Hippocampal formation (tissue), 2 donors: Measurements from ENCODE around the gene KRTDAP.
"Not testable (repeated sequence)": the region's sequence is repeated elsewhere in the genome, so short reads cannot be mapped to it uniquely, and the experiment has no call there.

Experiments used
- DNase-seq, 2 donors: peaks; one replicate each; lab custom pipeline; 2025; lab: John Stamatoyannopoulos, UW

The KRTDAP gene

GRCh38 chr19:35484252-35485036, 5.8 kb downstream of the KRTDAP start:
- DNase-seq: no peak

- DNase-seq: no peak
These were observed 7.2 kb downstream of the KRTDAP start for GRCh38 chr19:35483089-35483488.

- no peak for DNase-seq
These were observed 11.2 kb downstream of the KRTDAP start for GRCh38 chr19:35478794-35479677.

- DNase-seq: no peak
These were observed 14.1 kb downstream of the KRTDAP start for GRCh38 chr19:35476149-35476548.

- DNase-seq: not testable (repeated sequence)
These were observed 15.7 kb downstream of the KRTDAP start for GRCh38 chr19:35474594-35474993.

GRCh38 chr19:35474104-35474503, 16.2 kb downstream of the KRTDAP start:
- DNase-seq: no peak

GRCh38 chr19:35471946-35472345, 18.3 kb downstream of the KRTDAP start:
- DNase-seq: no peak

GRCh38 chr19:35471075-35471474, 19.2 kb downstream of the KRTDAP start:
- DNase-seq: not testable (repeated sequence)

GRCh38 chr19:35470128-35470527, 20.1 kb downstream of the KRTDAP start:
- DNase-seq: no peak

- DNase-seq: peak in 1 of 2 donors; percentile 5
These were observed 21.6 kb downstream of the KRTDAP start for GRCh38 chr19:35468637-35469036.

- no peak for DNase-seq
These were observed 24.0 kb downstream of the KRTDAP start for GRCh38 chr19:35466259-35466658.

GRCh38 chr19:35462956-35463355, 27.3 kb downstream of the KRTDAP start:
- not testable (repeated sequence) for DNase-seq

- DNase-seq: peak in 1 of 2 donors; percentile 21
These were observed 27.7 kb downstream of the KRTDAP start for GRCh38 chr19:35462476-35462953.

- DNase-seq: not testable (repeated sequence)
These were observed 28.5 kb downstream of the KRTDAP start for GRCh38 chr19:35461788-35462187.

GRCh38 chr19:35461060-35461459, 29.2 kb downstream of the KRTDAP start:
- DNase-seq: no peak

- DNase-seq: no peak
These were observed 29.7 kb downstream of the KRTDAP start for GRCh38 chr19:35460608-35461007.

GRCh38 chr19:35459414-35460082, 30.7 kb downstream of the KRTDAP start:
- DNase-seq: no peak

GRCh38 chr19:35458731-35459391, 31.4 kb downstream of the KRTDAP start:
- DNase-seq: no peak

- no peak for DNase-seq
These were observed 32.1 kb downstream of the KRTDAP start for GRCh38 chr19:35458192-35458591.

- no peak for DNase-seq
These were observed 33.1 kb downstream of the KRTDAP start for GRCh38 chr19:35457173-35457572.

- no peak for DNase-seq
These were observed 34.6 kb downstream of the KRTDAP start for GRCh38 chr19:35455616-35456201.
